Measurements from ENCODE around the gene OSBPL1A.

GRCh38 chr18:24270937-24271380, 126.7 kb downstream of the OSBPL1A start:
- no peak for TF ChIP-seq POLR2A (IDR thresholded peaks at IDR 0.05)
- TF ChIP-seq CTCF (IDR thresholded peaks at IDR 0.05), result no peak

All from esophagus squamous epithelium (tissue), 4 donors.